A549 treated with RU486 at 1 μM for 4 hours (cell line): ENCODE results near the gene TMEM218. TPM values are rescaled to one million over a fixed set of nuclear protein-coding genes. Genes with fewer than 3 reads are reported as not detected.

Source experiments
- total RNA-seq: library from RNA; stranded (reverse); fragments of 200-300 nt; extraction: Qiagen RNA extraction; gene quantifications from 5 replicates; pipeline ENCODE4 v1.2.3, GENCODE V29; 2022; ENCODE audit warnings: low read depth

The TMEM218 gene
- 20.9 to 25.9 TPM (median 24.1 TPM) in 5 replicates for total RNA-seq

GRCh38 chr11:125111343-125112207 lies at the start of gene TMEM218:
Gene TMEM218 (minus strand): TSS chr11:125111626. CDS start chr11:125102241, 9,385 bp downstream.

GRCh38 chr11:125062931-125063428 lies 48.4 kb downstream of the TMEM218 start, which contains the start of gene SLC37A2:
Gene SLC37A2 (plus strand): TSS chr11:125063305. CDS start chr11:125063368, 63 bp downstream.

Other genes with a start within 250 kb of the TMEM218 start
- 2.3 to 3.2 TPM (median 2.7 TPM) in 5 replicates for gene ROBO3, start 246.2 kb downstream of the TMEM218 start, total RNA-seq
- gene ROBO4, start 213.8 kb downstream of the TMEM218 start, total RNA-seq: 0.02 TPM in 1 of 5 replicates, not detected in the others
- not detected in 5 replicates for gene HEPN1, start 192.4 kb downstream of the TMEM218 start, total RNA-seq
- not detected in 5 replicates for gene HEPACAM, start 175.6 kb downstream of the TMEM218 start, total RNA-seq
- 0.39 to 0.71 TPM (median 0.55 TPM) in 5 replicates for gene CCDC15, start 157.4 kb downstream of the TMEM218 start, total RNA-seq
- 0.05 to 0.33 TPM (median 0.09 TPM) in 5 replicates for gene SLC37A2, start 48.3 kb downstream of the TMEM218 start, total RNA-seq
- gene PKNOX2, start 53.1 kb upstream of the TMEM218 start, total RNA-seq: not detected in 5 replicates